Endothelial cell of hepatic sinusoid (primary cell): ENCODE measurements around the gene CILP2.

ENCODE experiments used
- in situ Hi-C: cut with HindIII; loops from 2 replicates; pipeline ENCODE4 v1.10.0; 2017; ENCODE audit warnings: low sequenced_read_pairs

CILP2 gene

DNA sequence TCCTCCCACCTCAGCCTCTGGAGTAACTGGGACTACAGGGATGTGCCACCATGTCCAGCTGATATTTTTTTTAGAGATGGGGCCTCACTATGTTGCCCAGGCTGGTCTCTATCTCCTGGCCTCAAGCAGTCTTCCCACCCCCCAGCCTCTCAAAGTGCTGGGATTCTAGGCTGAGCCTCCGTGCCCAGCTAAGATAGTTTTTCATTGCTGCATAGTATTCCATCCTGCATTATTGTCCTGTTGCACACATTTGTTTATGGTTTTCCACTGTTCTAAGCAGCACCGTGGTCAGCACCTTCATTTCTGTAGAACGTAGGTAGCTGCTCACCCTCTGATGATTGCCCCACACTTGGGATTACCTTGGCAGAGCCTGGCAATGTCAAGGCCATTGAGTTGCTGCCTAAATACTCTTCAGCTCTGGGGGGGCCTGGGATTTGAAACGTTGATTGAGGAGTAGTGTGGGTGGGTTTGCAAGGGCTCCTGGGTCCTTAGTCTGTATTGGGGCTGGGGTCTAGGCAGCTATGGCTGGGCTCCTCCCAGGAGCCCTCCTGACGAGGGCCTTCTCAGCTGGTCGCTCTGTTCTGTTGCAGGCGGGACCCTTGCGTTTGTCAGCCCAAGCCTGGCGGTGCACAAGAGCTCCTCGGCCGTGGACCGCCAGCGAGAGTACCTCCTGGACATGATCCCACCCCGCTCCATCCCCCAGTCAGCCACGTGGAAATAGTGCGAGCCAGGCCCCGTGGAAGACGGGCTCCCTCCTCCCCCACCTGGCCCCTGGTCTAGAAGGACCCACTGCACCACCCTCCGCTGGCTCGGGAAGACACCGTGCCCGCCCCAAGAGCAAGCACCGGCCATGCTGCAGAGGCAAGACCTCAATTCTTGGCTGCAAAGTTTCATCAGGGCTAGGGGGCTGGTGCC is 33.1 kb upstream of the CILP2 start:
- in situ Hi-C loops: loop anchor here (10.0 kb wide), 1 partner anchor 170 kb away; no protein-coding TSS in a partner anchor

DNA sequence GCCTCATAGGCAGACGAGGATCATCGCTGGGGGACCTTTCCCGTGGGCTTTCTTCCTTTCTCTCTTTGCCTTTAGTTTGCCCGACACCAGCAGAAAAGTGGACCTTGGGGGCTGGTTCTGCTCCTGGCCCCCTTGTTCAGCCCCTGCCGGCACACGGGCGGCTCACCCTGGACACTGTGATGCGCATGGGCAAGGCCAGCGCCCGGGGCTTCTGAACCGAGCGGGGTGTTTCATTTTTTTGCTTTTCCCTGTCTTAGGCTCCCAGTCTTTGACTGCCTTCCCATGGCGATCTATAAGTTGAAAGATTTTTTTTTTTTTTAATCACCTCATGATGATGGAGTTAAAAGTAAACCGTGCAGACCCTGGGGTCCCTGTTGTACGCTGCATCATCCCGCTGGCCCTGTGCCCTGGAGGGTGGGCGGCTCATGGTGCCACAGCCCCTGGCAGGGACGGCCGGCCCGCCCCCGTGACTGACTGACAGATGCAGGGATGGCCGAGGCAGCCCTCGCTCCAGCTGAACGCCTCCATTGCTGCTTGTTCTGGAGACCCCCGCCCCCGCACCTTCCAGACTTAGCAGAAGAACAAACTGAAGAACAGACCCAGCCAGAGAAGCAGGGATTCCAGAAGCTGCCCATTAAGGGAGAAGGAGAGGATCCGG is 32.3 kb upstream of the CILP2 start:
- in situ Hi-C loops: loop anchor here (10.0 kb wide), 1 partner anchor 171 kb away; no protein-coding TSS in a partner anchor

DNA sequence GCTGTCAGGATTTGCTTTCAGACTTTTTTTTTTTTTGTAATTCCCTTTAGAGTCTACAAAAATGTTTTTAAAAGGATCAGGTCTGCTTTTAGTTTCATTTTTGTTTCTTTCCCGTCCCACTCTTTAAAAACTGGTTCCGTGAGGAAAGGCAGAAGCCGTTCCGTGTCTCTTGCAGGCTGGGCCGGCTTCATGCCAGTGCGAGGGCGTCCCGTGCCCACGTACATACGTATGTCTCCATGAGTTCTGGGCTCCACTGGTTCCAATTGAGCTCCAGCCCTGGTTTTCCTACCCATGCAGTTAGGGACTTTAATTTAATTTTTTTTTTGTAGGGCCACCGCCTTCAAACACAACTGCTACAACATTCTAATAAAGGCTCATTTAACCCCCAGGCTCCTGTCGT is 31.5 kb upstream of the CILP2 start:
- in situ Hi-C loops: loop anchor here (10.0 kb wide), 1 partner anchor 172 kb away; no protein-coding TSS in a partner anchor

DNA sequence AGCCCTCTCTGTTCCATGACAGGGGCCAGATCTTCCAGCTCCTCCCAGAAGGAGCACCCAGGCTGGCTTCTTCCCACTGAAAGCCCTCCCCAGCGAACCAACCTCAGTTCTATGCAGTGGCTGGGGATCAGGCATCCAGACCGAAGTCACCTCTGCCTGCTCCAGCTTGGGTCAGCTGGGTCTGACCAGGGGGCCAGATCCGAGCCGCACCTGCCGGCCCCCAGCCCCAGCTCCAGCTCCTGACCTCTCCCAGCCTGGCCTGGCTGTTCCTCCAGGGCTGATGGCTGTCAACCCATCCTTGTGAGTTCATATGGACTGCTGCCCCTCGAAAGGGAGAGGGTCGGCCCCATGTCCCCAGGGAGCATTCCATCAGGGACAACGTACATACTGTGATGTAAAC is 30.7 kb upstream of the CILP2 start:
- in situ Hi-C loops: loop anchor here (10.0 kb wide), 1 partner anchor 173 kb away; no protein-coding TSS in a partner anchor

DNA sequence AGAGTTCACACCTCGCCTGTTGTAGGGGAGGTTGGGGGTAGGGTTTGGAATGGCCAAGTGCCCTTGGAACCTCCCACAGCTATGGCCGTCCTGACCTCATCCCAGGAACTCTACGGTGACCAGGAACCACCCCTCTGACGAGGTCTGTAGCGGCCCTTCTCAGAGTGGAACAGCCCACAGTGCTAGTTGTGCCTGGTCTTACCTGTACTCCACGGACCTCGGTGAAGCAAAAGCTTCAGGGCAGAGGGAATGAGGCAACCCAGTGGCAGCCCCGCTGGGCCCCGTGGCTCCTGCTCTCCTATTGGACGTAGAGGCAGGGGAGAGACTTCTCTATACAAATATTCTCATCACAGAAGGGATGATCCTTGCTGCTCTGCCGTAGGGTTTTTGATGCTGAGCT is 29.8 kb upstream of the CILP2 start:
- in situ Hi-C loops: loop anchor here (10.0 kb wide), 1 partner anchor 173 kb away; no protein-coding TSS in a partner anchor

DNA sequence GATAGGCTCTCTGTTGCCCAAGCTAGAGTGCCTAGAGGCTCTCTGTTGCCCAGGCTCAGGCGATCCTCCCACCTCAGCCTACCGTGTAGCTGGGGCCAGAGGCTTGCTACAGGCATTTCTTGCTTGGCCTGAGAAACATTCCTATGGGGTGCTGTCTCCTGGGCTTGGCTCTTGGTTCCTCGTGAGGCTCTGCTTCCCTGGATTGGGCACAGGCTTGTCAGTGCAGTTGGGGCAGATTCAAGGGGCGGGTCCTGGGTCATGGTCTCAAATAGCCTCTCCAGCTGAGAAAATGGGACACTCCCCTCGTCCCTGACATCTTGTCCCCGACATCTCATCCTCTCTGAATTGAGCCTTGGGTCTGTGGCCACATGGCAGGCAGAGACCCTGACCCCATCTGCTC is 27.6 kb upstream of the CILP2 start:
- in situ Hi-C loops: no loop called here

DNA sequence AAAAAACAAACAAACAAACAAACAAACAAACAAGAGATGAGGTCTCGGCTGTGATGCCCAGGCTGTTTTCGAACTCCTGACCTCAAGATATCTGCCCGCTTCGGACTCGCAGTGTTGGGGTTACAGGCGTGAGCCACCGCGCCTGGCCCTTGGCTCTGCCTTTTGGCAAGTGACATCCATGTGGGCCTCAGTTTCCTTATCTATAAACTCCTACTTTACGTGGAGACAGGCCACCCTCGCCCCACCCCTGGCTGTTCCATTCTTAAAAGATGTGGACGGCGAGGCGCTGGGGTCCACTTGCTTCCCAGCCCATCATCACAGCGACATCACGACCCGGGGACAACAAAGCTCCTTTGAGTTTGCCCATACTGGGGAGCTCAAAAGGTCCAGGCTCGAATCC is 24.4 kb upstream of the CILP2 start:
- in situ Hi-C loops: no loop called here

DNA sequence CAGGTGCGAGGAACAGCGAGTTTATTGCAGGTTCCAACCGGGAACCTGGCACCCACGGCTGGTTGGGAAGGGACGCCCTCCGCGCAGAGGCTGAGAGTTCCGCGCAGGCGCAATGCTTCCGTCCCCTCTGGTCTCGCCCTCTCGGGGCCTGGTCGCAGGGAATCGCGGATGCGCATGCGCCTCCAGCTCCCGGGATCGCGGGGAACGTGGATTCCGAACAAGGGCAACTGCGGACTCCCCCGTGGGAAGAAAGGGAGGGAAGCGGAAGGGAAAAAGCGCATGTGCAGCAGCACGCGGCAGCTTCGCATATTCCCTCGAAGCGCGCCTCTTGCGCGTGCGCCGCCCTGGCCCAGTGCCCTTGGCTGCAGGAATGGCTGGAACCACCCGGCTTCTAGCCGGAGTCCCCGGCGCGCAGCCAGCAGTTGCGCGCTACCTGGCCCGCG is 23.8 kb upstream of the CILP2 start:
- in situ Hi-C loops: no loop called here

DNA sequence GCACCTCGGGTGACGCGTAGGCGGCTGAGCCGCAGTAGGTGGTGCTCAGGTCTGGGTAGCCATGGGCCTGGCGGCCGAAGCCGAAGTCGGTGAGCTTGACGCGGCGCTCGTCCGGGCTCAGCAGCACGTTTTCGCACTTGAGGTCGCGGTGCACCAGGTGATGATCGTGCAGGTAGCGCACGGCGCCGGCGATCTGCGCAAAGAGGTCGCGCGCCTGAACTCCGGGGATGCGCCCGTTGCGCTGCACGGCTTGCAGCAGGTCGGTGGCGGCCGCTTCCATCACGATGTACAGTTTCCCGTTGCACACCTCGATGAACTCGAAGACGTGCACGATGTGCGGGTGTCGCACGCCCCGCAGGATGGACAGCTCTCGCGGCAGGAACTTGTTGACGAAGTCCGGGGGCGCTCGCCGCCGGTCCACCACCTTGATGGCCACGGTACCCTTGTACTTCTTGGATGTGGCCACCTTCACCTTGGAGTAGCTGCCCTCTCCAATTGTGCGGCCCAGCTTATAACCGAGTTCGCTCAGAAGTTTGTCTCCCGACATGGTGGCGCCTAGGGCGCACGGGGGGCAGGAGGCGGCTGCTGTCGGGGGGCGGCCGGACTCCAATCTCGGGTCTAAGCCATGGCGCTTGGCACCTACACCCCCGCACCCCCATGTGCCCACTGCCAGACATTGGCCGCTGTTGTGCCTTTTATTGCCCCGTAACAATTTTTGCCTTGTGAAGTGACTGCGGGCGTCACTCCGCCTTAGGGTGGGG is 23.0 kb upstream of the CILP2 start, which contains the start of gene TSSK6:
Gene TSSK6 (minus strand): TSS at position 668 of the 761 bp plus-strand sequence. CDS start 121 bp downstream, at position 547.
- in situ Hi-C loops: no loop called here

DNA sequence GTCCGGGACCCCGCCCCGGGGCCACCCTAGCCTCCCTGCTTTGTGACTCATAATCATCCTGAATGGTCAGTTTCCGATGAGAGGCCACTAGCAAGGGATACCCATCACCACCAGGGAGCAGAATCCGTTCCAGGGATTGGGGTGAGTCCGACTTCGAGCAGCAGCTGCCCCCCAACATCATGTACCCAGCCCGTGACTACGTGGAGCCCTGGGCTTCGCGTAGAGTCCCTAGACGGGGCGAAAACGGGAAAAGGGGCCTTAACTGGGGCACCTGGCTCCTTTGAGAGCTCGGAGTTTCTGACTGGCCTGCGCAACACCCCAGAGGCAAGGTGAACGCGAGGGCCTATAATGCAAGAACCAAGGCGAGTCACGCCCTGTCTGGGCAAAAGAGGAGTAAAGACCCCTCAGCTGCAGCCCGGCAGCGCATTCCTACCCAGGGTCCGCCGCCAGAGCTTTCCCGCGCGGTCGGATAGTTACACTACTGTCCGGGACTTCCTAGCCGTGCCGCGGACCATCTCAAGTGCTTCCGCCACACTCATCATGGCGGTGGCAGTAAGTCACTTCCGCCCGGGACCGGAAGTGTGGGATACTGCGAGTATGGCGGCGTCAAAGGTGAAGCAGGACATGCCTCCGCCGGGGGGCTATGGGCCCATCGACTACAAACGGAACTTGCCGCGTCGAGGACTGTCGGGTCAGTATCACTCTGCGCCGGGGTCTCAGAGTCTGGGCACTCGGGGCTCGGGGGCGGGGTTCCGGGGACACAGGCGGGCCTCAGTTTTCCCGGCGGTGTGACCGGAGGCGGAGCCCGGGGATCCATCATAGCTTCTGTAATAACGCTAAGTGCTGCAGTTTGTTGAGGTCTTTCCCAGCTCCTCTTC is 22.2 kb upstream of the CILP2 start, which contains the start of gene NDUFA13:
Gene NDUFA13 (plus strand): TSS at position 584 of the 878 bp plus-strand sequence. CDS start 14 bp downstream, at position 598.
- in situ Hi-C loops: no loop called here

DNA sequence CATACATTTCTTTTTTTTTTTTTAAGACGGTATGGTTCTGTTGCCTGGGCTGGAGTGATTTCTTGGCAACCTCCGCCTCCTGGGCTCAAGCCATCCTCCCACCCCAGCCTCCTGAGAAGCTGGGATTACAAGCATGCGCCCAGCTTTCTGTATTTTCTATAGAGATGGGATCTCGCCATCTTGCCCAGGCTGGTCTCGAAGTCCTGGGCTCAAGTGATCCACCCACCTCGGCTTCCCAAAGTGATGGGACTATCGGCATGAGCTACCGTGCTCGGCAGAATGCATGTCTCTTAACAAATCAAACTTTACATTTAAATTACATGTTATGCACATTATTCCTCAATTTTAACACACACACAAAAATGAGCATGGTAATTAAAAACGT is 20.8 kb upstream of the CILP2 start:
- in situ Hi-C loops: no loop called here

DNA sequence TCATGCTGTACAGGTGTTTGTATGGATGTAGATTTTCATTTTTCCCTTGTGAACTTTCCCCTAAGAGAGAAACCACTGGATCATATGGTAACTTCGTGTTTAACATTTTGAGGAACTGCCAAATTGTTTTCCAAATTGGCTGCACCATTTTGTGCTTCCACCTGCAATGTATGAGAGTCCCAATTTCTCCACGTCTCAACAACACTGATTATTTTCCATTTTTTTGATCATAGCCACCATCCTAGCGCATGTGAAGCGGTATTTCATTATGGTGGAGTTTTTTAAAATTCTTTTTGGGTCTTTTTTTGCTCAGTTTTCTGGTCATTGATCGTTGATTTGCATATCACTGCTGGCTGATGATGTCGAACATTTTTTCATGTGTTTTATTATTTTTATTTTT is 17.1 kb upstream of the CILP2 start:
- in situ Hi-C loops: no loop called here

DNA sequence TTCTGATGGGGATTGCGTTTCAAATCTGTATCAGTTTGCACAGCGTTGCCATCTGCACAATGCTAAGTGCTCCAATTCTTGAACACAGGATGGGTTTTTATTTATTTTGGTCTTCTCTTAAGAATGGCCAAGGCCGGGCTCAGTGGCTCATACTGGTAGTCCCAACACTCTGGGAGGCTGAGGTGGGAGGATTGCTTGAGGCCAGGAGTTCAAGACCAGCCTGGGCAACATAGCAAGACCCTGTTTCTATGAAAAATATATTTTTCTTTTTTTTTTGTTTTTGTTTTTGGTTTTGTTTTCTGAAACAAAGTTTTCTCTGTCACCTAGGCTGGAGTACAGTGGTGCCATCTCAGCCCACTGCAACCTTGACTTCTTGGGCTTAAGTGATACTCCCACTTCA is 14.9 kb upstream of the CILP2 start:
- in situ Hi-C loops: no loop called here

DNA sequence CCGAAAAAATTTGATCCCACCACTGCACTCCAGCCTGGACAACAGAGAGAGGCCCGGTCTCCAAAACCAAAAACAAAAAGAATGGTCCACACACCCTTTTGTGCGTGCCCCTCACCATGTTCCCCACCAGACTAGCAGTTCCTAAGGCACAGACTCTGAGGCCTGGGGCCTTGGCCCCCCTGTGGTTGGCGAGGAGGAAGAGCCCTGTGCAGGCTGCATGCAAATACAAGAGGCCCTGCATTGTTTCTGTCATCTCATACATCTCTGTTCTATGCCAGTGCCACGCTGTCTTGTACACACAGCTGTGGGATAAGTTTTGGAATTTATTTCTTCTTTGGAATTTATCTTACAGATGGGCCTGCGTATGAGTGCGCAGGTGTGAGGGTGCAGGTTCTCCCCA is 14.0 kb upstream of the CILP2 start:
- in situ Hi-C loops: no loop called here

DNA sequence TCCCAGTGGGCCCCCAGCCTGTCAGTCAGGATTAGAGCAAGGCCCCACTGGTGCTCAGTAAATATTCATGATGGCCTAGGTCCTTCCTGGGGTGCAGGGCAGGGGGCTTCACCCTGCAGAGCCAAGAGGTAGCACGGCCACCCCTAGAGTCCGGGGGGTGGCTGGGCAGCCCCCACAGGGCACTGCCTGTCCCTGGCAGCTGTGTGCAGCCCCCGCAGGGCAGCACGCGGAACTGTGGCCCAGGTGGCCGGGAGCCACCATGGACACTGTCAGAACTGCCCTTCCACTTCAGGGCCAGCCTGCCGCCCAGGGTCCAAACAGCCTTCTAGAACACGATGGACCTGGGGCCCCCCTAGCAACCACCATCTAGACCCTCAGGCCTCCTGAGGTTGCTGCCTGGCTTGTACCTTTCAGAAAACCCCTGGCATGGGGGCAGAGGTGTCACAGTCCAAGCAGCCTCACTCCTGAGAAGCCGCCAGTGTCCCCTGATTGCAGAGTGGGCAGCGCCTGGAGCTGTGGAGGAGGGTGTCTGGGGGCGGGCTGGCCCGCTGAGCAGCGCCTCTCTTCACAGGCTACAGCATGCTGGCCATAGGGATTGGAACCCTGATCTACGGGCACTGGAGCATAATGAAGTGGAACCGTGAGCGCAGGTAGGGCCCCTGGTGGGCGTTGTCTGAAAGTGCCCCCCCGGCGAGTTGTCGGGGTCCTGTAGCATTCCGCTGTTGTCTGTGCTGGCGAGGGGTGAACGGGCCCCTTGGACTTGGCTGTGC is 12.3 kb upstream of the CILP2 start:
- in situ Hi-C loops: no loop called here

DNA sequence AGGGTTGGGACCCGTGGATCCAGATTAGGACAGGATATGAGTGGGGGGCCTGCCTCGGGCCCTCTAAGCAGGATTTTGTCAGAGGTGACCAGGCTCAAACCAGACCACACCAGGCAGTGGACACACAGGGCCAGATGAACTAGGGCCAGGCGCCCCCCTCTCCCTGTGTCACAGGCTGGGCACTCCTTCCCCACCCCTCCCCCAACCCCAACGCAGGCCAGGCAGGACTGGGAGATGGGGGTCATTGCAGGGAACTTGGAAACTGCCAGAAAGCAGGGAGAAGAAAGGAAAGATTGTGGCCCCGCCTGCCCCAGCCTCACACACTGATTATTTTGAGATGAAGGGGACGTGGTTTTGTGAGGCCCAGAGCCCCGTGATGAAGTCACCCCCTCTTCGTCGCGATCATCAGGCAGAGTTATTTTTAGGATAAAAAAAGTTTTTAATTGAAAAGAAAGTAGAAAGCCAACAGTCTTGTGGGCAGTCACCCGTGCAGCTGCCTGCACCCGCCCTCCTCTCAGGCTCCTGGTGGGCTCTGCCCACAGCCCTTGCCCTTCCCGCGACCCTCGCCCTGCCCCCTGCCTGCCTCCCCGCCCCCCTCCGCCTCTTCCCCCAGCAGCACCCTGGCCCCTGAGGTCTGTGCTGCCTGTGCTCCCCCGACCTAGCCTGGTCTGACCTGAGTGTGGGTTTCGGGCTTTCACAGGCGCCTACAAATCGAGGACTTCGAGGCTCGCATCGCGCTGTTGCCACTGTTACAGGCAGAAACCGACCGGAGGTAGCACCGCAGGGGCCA is 11.3 kb upstream of the CILP2 start:
- in situ Hi-C loops: no loop called here

DNA sequence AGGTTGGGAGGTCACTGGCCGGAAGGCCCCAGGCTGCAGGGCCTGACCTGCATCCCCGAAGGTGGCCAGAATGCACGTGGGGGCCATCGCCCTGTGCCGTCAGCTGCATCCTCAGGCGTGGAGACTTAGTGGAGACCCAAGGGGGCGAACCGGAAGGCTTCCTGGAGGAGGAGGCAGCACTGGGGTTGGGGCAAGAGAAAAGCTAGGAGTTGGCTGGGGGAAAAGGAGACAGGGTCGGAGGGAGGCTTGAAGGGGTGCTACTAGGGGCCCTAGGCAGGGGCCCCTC is 10.8 kb upstream of the CILP2 start:
- in situ Hi-C loops: no loop called here
